Measurements from ENCODE around the gene WDR53.
"Not testable (repeated sequence)": the region's sequence is repeated elsewhere in the genome, so short reads cannot be mapped to it uniquely, and the experiment has no call there.

WDR53 gene

DNA sequence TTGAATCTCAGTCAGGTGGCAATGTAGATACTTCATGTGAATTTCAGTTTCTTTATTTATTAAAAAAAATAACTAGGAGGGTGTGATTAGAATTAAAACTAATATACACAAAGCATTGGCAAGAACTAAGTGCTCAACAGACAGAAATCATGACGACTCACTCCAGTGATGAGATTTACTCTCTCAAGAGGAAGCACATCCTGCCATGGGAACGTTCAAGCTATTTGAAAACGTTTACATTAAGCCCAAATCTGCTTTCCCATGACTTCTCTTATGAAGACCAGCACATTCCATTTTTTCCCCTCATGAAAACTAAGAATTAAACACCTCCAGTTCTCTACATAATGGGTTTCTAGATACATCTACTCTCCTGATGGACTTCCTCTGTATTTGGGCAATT is 8.5 kb downstream of the WDR53 start:
- DNase-seq (ENCODE audit: low read depth in 2 of 3, low spot score in 1 of 3), result no peak

DNA sequence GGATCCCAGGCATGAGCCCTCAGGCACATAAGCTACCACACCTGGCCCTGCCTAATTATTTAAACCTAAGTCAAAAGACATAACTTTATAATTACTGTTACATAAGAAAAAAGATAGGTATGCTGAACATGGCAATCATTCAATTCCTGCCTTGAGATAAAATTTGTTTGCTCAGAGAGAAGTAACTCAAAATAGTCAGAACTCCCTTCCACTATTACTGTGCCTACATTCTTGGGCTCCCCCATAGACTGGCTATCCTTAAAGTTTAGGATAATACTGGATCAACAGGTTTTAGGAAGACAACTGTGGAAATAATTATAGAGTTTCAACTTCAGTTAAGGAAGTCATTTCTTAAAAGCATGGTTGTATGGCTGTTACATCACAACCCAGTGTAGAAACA is 9.9 kb downstream of the WDR53 start:
- no peak for DNase-seq (ENCODE audit: low read depth in 2 of 3, low spot score in 1 of 3)

DNA sequence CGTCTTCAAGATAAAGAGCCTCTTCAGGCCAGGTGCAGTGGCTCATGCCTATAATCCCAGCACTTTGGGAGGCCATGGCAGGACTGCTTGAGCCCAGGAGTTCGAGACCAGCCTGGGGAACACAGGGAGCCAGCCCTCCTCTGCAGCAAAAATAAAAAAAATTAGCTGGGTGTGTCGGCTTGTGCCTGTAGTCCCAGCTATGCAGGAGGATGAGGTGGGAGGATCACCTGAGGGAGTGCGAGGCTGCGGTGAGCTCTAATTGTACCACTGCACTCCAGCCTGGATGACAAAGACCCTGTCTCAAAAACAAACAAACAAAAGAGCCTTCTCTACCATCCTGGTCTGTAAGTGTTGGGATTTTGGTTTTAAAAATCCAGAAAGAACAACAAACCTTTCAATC is 11.1 kb downstream of the WDR53 start:
- no peak for DNase-seq (ENCODE audit: low read depth in 2 of 3, low spot score in 1 of 3)

DNA sequence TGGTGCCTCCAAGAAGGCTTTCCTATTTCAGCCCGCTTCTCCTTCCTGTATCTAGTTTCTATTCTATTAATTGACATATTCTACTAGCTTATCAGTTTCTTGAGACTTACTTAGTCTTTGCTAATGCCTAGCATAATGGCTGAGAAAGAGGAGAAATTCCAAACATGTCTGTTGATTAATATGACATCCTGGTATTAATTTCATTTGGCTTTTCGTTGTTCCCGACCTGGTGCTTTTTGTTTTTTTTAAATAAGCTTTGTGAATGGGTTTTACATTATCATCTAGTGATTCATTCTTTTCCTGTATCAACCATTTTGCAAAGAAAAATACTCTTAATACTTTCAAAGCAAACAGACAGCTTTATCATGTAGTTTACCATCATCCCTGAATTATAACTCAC is 13.1 kb downstream of the WDR53 start:
- DNase-seq (ENCODE audit: low read depth in 2 of 3, low spot score in 1 of 3), result no peak

DNA sequence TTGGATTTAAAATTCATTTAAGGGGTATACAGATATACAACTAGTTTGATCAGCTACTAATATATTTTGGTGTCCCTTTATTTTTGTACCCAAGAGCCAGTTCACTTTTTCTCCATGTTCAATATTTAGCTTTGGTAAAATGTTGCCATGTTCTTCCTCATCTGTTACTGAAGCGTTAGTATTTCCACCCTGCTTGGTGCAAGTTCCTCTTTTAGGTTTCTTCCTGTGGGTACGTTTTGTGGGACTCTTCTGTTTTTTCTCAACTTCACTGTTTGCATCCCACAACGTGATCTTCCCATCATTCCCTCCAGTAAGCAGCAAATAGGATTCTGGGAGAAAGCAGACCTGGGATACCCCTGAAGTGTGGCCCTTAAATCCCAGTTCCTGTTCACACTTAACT is 14.1 kb downstream of the WDR53 start:
- DNase-seq (ENCODE audit: low read depth in 2 of 3, low spot score in 1 of 3), result no peak

DNA sequence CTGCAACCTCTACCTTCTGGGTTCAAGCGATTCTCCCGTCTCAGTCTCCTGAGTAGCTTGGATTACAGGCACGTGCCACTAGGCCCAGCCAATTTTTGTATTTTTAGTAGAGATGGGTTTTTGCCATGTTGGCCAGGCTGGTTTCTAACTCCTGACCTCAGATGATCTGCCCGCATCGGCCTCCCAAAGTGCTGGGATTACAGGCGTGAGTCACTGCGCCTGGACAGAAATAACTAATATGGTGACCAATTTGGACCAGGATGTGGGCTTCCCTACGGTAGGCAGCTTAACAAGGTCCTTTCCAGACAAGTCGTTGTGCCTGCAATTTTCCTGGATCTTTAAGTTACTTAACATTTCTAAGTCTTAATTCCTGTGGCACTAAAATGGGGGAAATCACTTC is 14.8 kb downstream of the WDR53 start:
- no peak for DNase-seq (ENCODE audit: low read depth in 2 of 3, low spot score in 1 of 3)

DNA sequence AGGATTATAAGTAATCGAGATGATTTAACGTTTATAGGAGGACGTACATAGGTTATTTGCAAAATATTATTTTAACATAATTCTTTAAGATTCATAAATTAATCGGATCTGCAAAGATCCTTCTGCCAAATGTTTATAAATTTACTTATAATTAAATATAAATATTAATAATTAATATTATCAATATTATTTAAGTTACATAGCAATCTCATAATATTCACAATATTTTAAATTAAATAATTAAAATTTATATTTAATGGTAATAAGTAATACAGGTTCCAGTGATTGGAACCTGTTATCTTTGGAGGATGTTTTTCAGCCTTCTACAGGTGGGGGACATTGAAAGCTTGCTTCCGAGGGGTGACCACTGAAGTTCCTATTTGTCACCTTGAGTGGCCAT is 16.1 kb downstream of the WDR53 start:
- no peak for DNase-seq (ENCODE audit: low read depth in 2 of 3, low spot score in 1 of 3)

DNA sequence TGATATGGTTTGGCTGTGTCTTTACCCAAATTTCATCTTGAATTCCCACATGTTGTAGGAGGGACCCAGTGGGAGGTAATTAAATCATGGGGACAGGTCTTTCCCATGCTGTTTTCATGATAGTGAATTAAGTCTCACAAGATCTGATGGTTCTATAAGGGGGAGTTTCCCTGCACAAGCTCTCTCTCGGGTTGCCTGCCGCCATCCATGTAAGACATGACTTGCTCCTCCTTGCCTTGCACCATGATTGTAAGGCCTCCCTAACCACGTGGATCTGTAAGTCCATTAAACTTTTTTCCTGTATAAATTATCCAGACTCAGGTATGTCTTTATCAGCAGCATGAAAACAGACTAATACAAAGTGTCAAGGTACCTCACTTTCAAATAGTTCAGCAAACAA is 18.2 kb downstream of the WDR53 start:
- DNase-seq (ENCODE audit: low read depth in 2 of 3, low spot score in 1 of 3), result not testable (repeated sequence)

DNA sequence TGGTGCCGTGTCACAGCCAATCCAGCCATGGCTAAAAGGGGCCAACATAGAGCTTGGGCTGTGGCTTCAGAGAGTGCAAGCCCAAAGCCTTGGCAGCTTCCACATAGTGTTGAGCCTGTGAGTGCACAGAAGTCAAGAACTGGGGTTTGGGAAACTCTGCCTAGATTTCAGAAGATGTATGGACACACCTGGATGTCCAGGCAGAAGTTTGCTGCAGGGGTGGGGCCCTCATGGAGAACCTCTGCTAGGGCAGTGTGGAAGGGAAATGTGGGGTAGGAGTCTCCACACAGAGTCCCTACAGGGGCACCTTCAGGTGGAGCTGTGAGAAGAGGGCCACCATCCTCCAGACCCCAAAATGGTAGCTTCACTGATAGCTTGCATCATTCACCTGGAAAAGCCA is 19.0 kb downstream of the WDR53 start:
- not testable (repeated sequence) for DNase-seq (ENCODE audit: low read depth in 2 of 3, low spot score in 1 of 3)

DNA sequence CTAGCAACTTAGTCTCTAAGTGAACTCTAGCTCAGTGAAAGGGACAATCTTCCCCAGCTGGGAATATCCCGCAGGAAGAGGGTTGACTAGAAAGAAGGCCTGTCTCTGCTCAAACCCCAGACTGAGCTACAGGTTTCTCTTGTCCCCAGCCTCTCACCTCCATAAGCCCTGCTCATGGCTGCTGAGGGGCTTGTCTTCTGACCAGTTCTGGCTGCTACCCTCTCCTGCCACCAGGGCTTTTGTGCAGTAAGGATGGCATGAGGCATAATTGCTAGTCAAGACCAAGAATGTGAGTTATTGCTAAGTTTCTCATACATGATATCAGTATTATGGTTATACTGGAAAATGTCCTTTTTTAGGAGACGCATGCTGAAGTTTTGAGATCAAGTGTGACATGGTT is 21.3 kb downstream of the WDR53 start:
- no peak for DNase-seq (ENCODE audit: low read depth in 2 of 3, low spot score in 1 of 3)

DNA sequence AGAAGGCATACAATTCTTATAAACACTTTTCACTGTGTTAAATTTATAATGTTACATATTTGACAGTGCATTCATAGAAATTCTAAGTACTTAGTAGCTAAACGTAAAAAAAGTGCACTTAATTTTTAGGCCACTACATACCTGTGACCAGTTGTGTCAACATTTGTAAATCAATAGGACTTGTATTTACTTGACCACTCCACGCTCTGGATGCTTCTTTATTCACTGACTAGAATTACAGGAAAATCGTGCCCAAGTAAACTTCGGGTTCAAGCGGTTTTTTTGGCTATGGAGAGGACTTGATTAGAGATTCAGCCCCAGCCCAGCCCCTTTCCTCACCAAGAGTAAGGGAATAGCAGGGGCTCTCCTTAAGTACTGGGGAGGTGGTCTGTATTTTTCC is 21.8 kb downstream of the WDR53 start:
- no peak for DNase-seq (ENCODE audit: low read depth in 2 of 3, low spot score in 1 of 3)

DNA sequence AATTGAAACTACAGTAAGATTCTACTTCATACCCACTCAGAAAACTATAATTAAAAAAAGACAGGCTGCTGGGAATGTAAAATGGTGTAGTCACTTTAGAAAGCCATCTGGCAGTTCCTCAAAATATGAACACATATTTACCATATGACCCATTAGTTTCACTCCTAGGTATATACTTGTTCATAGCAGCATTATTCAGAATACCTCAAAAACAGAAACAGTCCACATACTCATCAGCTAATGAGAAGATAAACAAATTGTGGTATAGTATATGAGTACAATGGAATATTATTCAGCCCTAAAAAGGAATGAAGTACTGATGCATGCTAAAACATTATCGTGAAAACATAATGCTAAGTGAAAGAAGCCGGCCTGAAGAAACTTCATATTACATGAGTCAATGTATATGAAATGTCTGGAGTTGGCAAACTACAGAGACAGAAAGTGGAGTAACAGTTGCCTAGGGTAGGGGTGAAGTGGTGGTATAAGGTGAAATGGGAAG is 23.8 kb downstream of the WDR53 start:
- DNase-seq (ENCODE audit: low read depth in 2 of 3, low spot score in 1 of 3), result no peak

DNA sequence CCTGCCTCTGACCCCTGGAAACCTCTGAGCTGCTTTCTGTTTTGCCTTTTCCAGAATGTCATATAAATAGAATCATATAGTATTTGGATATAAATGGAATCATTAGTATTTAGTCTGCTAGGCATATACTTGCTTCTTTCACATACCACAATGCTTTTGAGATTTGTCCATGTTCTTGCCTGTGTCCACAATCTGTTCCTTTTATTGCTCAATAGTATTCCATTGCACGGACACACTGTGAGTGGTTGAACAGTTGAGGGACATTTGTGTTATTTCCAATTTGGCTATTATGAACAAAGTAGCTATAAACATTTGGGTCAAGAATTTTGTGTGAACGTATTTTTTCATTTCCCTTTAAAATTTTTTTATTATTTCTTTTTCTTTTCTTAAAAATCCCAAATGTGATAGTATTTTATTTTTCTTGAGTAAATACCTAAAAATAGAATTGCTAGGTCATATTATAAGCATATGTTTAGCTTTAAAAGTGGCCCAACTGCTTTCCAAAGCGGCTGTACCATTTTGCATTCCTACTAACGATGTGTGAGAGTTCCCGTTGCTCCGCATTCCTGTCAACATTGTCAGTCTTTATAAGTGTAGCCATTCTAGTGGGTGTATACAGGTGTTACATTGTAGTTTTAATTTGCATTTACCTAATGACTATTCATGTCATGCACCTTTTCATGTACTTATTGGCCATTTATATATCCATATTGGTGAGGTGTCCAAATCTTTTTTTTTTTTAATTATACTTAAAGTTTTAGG is 26.5 kb downstream of the WDR53 start:
- no peak for DNase-seq (ENCODE audit: low read depth in 2 of 3, low spot score in 1 of 3)

DNA sequence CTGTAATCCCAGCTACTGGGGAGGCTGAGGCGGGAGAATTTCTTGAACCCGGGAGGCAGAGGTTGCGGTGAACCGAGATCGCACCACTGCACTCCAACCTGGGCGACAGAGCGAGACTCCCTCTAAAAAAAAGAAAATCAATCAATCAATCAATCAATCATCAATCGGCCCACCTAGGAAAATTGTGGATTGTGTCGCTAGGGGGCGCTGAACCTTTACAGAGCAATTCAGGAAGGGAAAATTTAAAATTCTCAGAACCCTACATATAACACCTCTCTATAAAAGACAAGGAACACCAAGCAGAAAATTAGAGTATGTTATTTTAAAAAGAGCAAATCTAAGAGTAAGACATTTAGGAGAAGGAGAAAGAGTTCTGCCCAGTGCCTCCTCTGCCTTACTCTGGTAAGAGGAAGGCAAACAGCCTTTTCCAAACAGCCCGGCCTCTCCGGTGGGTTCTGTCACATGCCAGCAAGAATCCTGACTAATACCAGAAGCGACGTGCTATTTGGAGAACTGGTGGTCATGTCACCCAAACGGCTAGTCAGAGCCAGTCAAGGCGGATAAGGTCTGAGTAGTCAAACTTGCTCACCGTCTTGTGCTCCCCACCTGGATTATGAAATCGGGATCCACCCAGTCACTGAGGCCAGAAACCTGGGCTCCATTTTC is 30.9 kb downstream of the WDR53 start:
- DNase-seq (ENCODE audit: low read depth in 2 of 3, low spot score in 1 of 3), result peak; percentile 41 to 76 (median 63)

DNA sequence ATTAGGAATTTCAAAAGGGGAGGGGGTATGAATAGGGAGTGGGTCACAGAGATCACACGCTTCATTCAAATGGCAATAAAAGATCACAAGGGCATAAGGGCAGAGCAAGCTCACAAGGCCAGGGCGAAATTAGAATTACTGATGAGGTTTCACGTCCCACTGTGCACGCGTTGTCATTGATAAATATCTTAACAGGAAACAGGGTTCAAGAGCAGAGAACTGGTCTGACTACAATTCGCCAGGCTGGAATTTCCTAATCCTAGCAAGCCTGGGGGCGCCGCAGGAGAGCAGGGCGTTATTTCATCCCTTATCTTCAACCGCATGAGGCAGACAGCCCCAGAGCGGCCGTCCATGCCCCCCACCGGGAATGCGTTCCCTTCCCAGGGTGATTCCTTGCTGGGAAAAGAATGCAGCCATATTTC is 35.1 kb downstream of the WDR53 start:
- no peak for DNase-seq (ENCODE audit: low read depth in 2 of 3, low spot score in 1 of 3)

DNA sequence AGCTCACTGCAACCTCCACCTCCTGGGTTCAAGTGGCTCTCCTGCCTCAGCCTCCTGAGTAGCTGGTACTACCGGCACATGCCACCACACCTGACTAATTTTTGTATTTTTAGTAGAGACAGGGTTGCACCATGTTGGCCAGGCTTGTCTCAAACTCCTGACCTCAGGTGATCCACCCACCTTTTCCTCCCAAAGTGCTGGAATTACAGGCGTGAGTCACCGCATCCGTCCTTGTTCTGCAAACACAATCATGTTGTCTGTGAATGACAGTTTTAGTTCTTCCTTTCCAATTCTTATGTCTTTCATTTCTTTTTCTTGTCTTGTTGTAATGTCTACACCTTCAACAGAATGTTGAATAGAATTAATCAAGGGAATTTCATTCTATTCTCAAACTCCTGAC is 36.9 kb downstream of the WDR53 start:
- DNase-seq (ENCODE audit: low read depth in 2 of 3, low spot score in 1 of 3), result no peak

DNA sequence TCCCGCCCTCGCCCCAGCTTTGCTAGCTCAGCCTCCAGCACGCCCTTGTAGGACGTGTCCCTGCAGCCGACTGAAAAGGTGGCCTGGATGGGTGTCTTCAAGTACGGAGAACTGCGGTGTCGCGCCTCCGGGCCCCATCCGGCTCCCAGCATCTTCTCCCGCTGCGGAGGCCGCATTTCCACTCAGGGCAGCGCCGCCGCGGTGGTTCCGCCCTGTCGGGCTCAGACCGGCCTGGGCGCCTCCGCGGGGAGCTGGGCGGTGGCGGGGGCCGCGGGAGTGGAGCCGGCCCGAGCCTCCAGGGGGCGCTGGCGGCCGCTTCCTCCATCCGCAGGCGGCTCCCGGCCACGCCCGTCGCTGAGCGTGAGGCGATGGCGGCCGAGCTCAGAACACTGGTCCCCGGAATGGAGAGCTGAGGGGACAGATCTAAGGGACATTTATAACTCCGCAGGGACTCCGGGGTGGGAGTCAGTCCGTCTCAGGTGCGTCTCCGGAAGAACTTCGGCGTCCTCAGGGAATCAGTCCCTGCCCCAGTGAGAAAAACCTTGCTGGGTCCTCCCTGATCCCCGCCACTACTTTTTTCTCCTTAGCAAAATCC is 39.6 kb downstream of the WDR53 start:
- DNase-seq (ENCODE audit: low read depth in 2 of 3, low spot score in 1 of 3), result peak; percentile 72 to 86 (median 83)

DNA sequence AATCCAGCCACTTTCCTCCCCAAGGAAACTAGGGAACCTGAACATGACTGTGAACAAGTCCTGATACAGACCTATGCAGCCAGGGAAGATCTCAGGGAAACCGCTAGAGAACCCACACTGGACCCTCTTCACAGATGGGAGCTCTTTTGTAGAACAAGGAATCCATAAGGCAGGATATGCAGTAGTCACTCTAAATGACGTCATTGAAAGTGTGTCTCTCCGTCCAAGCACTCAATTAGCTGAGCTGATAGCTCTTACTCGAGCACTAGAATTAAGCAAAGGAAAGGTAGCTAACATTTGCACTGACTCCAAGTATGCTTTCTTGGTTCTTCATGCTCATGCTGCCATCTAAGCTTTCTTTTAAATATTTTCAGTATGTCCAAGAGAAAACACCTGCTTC is 43.2 kb downstream of the WDR53 start:
- DNase-seq (ENCODE audit: low read depth in 2 of 3, low spot score in 1 of 3), result no peak

DNA sequence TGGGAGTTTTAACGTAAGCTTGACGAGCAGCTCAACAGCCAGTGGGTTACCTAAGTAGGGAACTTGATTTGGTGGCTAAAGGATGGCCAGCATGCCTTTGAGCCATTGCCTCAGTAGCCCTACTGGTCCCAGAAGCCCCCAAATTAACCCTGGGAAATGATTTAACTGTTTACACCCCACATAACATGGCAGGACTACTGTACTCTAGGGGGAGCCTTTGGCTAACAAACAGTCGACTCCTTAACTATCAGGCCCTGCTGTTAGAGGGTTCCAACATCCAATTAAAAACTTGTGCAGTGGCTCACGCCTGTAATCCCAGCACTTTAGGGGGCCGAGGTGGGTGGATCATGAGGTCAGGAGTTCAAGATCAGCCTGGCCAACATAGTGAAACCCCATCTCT is 43.8 kb downstream of the WDR53 start:
- DNase-seq (ENCODE audit: low read depth in 2 of 3, low spot score in 1 of 3), result no peak

DNA sequence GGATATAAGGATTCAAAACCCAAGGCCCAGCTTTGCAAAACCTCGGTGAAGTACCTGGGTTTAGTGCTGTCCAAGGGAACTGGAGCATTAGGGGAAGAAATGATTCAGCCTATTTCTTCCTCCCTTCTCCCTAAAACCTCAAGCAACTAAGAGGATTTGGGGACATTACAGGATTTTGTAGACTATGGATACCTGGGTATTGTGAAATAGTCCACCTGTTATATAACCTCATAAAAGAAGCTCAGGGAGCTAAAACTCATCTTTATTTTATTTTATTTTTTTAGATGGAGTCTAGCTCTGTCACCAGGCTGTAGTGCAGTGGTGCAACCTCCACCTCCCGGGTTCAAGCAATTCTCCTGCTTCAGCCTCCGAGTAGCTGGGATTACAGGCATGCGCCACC is 44.5 kb downstream of the WDR53 start:
- DNase-seq (ENCODE audit: low read depth in 2 of 3, low spot score in 1 of 3), result no peak

DNA sequence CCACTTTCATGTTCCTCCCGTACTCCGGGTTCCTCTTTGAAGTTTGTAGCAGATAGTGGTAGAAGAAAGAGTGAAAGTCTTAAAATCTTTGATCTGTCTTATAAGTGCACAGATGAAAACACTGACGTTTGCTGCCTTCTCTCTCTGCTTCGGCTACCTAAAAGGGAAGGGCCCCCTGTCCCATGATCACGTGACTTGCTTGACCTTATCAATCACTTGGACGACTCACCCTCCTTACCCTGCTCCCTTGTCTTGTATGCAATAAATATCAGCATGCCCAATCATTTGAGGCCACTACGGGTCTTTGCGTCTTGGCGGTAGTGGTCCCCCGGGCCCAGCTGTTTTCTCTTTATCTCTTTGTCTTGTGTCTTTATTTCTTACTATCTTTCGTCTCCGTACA is 47.1 kb downstream of the WDR53 start:
- DNase-seq (ENCODE audit: low read depth in 2 of 3, low spot score in 1 of 3), result not testable (repeated sequence)

DNA sequence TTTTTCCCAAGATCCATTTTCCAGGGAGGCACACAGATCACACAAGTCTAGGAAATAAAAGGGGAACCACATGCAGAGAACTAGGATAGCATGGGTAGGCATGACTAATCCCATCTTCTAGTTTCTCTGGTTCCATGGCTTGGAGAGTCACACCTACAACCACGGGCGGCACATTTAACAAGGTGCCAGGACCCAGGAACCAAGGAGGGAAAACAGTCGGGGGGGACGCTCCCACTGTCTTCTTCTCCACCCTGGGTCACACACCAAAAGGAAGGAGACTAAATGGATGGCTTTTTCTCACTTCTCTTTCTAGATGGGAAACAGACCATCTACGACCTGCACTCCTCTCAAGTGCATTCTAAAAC is 48.7 kb downstream of the WDR53 start:
- no peak for DNase-seq (ENCODE audit: low read depth in 2 of 3, low spot score in 1 of 3)

Measured in stimulated activated CD4-positive, alpha-beta T cell treated with anti-CD3 and anti-CD28 coated beads, Interleukin-12 subunit alpha, Interleukin-12 subunit beta, amount 100 ng/mL, for 48 hours (primary cell).